ENCODE results near the gene PLEKHA7. TPM values are rescaled to one million over a fixed set of nuclear protein-coding genes. Genes with fewer than 3 reads are reported as not detected.

PLEKHA7 gene
- total RNA-seq, 4 donors from 2014 or later: 16.9 to 35.1 (median 24.1) TPM

DNA sequence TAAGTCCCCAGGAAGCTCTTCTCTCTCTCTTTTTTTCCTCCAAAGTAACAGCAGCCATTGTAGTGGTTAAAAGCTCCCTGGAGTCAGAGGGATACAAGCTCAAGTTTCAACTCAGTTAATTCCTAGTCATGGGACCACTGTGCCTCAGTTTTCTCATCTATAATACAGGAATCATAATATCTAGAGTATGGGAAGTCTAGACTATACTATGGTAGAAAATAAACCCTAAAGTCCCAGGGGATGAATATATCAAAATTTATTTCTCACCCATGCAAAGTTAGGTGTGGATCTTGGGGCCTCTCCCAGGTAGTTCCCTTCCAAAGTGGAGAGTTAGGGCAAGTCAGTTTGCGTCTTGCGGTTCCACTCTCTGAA, 242.1 kb downstream of the PLEKHA7 start:
- TF ChIP-seq, protein P1, sequence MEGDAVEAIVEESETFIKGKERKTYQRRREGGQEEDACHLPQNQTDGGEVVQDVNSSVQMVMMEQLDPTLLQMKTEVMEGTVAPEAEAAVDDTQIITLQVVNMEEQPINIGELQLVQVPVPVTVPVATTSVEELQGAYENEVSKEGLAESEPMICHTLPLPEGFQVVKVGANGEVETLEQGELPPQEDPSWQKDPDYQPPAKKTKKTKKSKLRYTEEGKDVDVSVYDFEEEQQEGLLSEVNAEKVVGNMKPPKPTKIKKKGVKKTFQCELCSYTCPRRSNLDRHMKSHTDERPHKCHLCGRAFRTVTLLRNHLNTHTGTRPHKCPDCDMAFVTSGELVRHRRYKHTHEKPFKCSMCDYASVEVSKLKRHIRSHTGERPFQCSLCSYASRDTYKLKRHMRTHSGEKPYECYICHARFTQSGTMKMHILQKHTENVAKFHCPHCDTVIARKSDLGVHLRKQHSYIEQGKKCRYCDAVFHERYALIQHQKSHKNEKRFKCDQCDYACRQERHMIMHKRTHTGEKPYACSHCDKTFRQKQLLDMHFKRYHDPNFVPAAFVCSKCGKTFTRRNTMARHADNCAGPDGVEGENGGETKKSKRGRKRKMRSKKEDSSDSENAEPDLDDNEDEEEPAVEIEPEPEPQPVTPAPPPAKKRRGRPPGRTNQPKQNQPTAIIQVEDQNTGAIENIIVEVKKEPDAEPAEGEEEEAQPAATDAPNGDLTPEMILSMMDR (IDR thresholded peaks at IDR 0.05): no peak
- TF ChIP-seq POLR2A (IDR thresholded peaks at IDR 0.05): no peak
- 93 to 94% methylated on average over 2 of the region's 2 CpGs for WGBS, 2 donors
- intact Hi-C loops (cut with DNase I; ENCODE audit: low total_unique reads): no loop called here
- DNase-seq (ENCODE audit: low spot score in 2 of 2): no peak
- no peak overlapping the region for H3K4me3 ChIP-seq (ENCODE audit: low read depth, poor library complexity, severe bottlenecking)

DNA sequence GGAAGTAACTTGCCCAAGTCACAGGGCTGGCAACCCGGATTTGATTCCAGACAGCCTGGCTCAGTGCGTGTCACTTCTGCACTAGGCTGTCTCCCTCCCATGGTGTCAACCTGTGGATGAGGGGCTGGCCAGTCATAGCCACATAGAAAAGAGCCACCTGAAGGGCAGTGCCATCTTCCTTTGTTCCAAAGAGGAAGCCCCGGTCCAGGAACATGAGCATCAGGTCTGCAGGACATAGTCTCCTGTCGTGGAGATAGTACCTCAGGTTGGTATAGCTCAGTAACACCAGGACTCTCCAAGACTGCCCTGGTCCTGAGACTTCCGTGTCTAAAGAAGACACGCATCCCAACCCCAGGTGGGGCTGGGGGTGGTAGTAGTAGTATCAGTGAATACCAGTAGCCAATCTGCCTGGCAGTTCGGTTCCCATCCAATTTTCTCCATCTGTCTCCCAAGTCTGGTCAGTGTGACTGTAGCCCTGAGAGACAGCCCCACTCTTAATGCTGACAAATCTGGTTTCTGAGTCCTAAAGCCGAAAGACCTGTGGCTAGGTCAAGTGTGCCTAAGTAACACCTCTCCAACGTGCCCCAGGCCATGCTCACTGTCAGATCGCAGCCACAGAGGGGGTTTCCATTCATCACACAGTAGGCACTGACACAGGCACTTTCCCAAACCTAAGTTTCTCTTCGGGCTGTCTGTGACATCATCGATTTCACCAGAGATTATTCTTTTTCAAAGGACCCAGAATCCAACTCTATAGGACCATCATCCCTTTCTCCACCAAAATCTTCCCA, 242.7 kb downstream of the PLEKHA7 start:
- DNase-seq (ENCODE audit: low spot score in 2 of 2): peak in 1 of 2 donors; percentile 67
- 90 to 91% methylated on average over 12 of the region's 12 CpGs for WGBS, 2 donors
- H3K4me3 ChIP-seq (ENCODE audit: low read depth, poor library complexity, severe bottlenecking): no peak overlapping the region
- TF ChIP-seq POLR2A (IDR thresholded peaks at IDR 0.05): no peak
- TF ChIP-seq, protein P1 (IDR thresholded peaks at IDR 0.05): no peak
- intact Hi-C loops (cut with DNase I; ENCODE audit: low total_unique reads): no loop called here

DNA sequence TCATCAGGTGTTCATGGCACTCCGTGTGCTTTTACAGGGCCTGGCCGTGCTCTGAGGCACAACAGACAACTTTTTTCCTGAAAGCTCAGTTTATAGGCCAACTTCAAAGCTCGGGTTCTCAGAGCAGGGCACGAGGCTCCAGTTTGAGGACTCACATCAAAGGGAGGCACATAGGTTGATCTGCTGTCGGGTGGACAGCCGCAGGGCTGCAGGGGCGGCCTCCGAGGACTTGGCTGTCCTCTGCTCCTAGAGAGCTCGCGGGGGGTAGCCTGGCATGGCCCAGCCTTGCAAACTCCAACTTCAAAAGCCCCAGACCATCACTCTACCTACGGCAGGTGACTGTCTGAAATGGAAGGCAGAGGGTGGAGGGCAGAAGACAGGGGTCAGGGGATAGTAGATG, 244.2 kb downstream of the PLEKHA7 start:
- no peak overlapping the region for H3K4me3 ChIP-seq (ENCODE audit: low read depth, poor library complexity, severe bottlenecking)
- peak; percentile 7 to 50 for DNase-seq (ENCODE audit: low spot score in 2 of 2)
- 81 to 85% methylated on average over 11 of the region's 11 CpGs for WGBS, 2 donors
- intact Hi-C loops (cut with DNase I; ENCODE audit: low total_unique reads): no loop called here
- no peak for TF ChIP-seq POLR2A (IDR thresholded peaks at IDR 0.05)
- TF ChIP-seq, protein P1 (IDR thresholded peaks at IDR 0.05): no peak

DNA sequence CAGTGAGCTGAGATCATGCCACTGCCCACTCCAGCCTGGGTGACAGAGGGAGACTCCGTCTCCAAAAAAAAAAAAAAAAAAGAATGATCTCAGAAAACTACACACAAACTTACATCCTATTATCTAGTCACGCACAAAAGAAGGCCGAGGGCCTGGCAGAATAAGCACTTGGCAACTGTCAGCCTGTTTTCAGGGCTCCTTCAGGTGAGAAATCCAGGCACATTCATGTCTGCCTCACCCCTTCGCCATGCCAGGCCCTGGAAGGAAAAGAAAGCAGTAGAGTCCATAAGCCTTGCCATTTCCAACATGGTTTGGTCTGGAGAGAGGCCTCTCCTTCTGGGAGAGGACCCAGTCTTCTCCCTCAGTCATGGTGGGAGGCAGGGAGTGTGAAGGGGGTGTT, 244.8 kb downstream of the PLEKHA7 start:
- WGBS, 2 donors: 71 to 87% methylated on average over 4 of the region's 4 CpGs
- no peak overlapping the region for H3K4me3 ChIP-seq (ENCODE audit: low read depth, poor library complexity, severe bottlenecking)
- intact Hi-C loops (cut with DNase I; ENCODE audit: low total_unique reads): no loop called here
- TF ChIP-seq POLR2A (IDR thresholded peaks at IDR 0.05): no peak
- TF ChIP-seq, protein P1 (IDR thresholded peaks at IDR 0.05): no peak
- peak in 1 of 2 donors; percentile 6 for DNase-seq (ENCODE audit: low spot score in 2 of 2)

DNA sequence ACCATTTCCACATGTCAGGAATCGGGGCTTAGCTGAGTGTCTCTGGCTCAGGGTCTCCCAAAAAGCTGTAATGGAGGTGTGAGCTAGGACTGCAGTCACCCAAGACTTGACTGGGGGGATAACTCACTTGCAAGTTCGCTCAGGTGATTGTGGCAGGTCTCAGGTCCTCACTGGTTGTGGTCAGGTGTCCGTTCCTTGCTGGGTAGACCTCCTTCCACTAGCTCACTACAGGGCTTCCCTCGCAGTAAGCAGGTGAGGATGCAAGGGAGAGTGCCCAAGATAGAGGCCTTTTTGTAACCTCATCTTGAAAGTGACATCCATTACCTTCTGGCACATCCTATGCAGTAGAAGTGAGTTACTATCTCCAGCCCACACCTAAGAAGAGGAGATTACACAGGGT, 246.3 kb downstream of the PLEKHA7 start:
- peak in 1 of 2 donors; percentile 58 for DNase-seq (ENCODE audit: low spot score in 2 of 2)
- TF ChIP-seq, protein P1 (IDR thresholded peaks at IDR 0.05): no peak
- TF ChIP-seq POLR2A (IDR thresholded peaks at IDR 0.05): no peak
- H3K4me3 ChIP-seq (ENCODE audit: low read depth, poor library complexity, severe bottlenecking): no peak overlapping the region
- 77 to 91% methylated on average over 4 of the region's 4 CpGs for WGBS, 2 donors
- intact Hi-C loops (cut with DNase I; ENCODE audit: low total_unique reads): no loop called here

DNA sequence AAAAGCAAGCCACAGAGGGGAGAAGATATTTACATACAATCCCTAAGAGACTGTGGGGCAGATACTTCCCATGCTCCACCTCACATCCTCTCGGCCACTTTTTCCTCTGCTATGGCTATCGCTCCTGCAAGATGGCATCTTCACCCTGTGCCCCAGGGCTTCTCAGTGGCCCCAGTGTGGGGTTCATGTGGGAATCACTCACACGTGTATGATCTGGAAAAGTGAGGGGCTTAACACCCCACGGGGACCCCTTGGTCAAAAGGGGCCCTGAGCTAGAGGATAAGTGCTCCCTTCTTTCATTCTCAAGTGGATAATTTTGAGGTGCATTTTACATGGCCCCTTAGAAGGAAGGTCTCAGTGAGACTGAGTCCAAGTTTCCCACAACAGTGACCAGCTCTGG, 247.1 kb downstream of the PLEKHA7 start:
- DNase-seq (ENCODE audit: low spot score in 2 of 2): peak in 1 of 2 donors; percentile 36
- TF ChIP-seq, protein P1 (IDR thresholded peaks at IDR 0.05): no peak
- TF ChIP-seq POLR2A (IDR thresholded peaks at IDR 0.05): no peak
- intact Hi-C loops (cut with DNase I; ENCODE audit: low total_unique reads): no loop called here
- WGBS, 2 donors: 79 to 87% methylated on average over 4 of the region's 4 CpGs
- no peak overlapping the region for H3K4me3 ChIP-seq (ENCODE audit: low read depth, poor library complexity, severe bottlenecking)
